Spleen (tissue), 11 donors: ENCODE measurements around the gene LRMDA. TPM values are rescaled to one million over a fixed set of nuclear protein-coding genes. Genes with fewer than 3 reads are reported as not detected.

ENCODE experiments used
- DNase-seq: peaks from one replicate; pipeline ENCODE4 v3.0.0-alpha.2; 2020
- H3K27ac ChIP-seq, 8 donors: fragments of 200-600 bp; sonication (generic) in 7 of 8; 1 replicate in 4 of 8; 2 replicates in 4 of 8; pipeline versions ENCODE4 v1.5.0 to v1.8.0; 2016 to 2021; ENCODE audit warnings: inconsistent platforms in 4 of 8, mild to moderate bottlenecking in 4 of 8, moderate library complexity in 1 of 8
- H3K27me3 ChIP-seq, 7 donors: fragments of 200-600 bp; sonication (generic) in 6 of 7; replicated peaks in 1 of 7; 1 replicate in 4 of 7; 2 replicates in 3 of 7; pipeline versions ENCODE4 v1.5.0 to v1.8.0; 2016 to 2021; ENCODE audit warnings: inconsistent platforms in 3 of 7, mild to moderate bottlenecking in 1 of 7
- H3K36me3 ChIP-seq, 6 donors: fragments of 200-600 bp; sonication (generic) in 5 of 6; 1 replicate in 4 of 6; 2 replicates in 2 of 6; pipeline versions ENCODE4 v1.5.0 to v1.8.0; 2016 to 2021; ENCODE audit warnings: inconsistent platforms in 2 of 6
- H3K4me1 ChIP-seq, 6 donors: fragments of 200-600 bp; sonication (generic) in 5 of 6; 1 replicate in 3 of 6; 2 replicates in 3 of 6; pipeline versions ENCODE4 v1.5.0 to v1.8.0; 2016 to 2021; ENCODE audit warnings: inconsistent platforms in 3 of 6
- H3K4me3 ChIP-seq, 8 donors: fragments of 200-600 bp; sonication (generic) in 7 of 8; 1 replicate in 4 of 8; 2 replicates in 4 of 8; pipeline versions ENCODE4 v1.5.0 to v1.8.0; 2016 to 2021; ENCODE audit warnings: inconsistent platforms in 4 of 8, mild to moderate bottlenecking in 4 of 8, moderate library complexity in 2 of 8
- H3K9me3 ChIP-seq, 8 donors: fragments of 200-600 bp; sonication (generic) in 7 of 8; 1 replicate in 4 of 8; 2 replicates in 4 of 8; pipeline versions ENCODE4 v1.5.0 to v1.8.0; 2016 to 2021; ENCODE audit warnings: inconsistent platforms in 4 of 8
- CTCF ChIP-seq, 11 experiments: fragments of 200-600 bp in 7 of 11; fragments of 450-650 bp in 4 of 11; sonication (generic) in 4 of 11; IDR thresholded peaks in 8 of 11; conservative IDR thresholded peaks in 3 of 11; 1 replicate in 7 of 11; 2 replicates in 4 of 11; pipeline versions ENCODE4 v1.4.0 to v1.8.0; 2016 to 2021; ENCODE audit warnings: antibody characterized with exemption in 11 of 11, inconsistent platforms in 4 of 11, mild to moderate bottlenecking in 1 of 11
- POLR2A ChIP-seq, 3 donors: fragments of 450-650 bp; IDR thresholded peaks; one replicate each; pipeline ENCODE4 v1.5.1; 2017; ENCODE audit warnings: antibody characterized with exemption in 3 of 3, mild to moderate bottlenecking in 1 of 3
- POLR2AphosphoS5 ChIP-seq, 3 donors: sonication (generic); formaldehyde crosslinking; IDR thresholded peaks; one replicate each; pipeline ENCODE4 v1.5.1; 2017; ENCODE audit warnings: antibody characterized with exemption in 3 of 3
- WGBS, 5 donors: extraction: QIAGEN DNeasy Blood & Tissue Kit in 3 of 5; methylation state at CpG; one replicate each; pipeline versions ENCODE4 v1.1.5 to v1.1.7; 2013 to 2018; 5-methylcytosine and 5-hydroxymethylcytosine counted together
- intact Hi-C: fragments of 100-400 bp; cut with DNase I; formaldehyde crosslinking; loops from one replicate; pipeline ENCODE4 v1.15.0; 2023; ENCODE audit warnings: low total_unique reads
- polyA plus RNA-seq, 3 donors: library from polyadenylated mRNA; stranded (reverse); fragments of 200-250 nt; gene quantifications; one replicate each; pipeline ENCODE4 v1.2.1, GENCODE V29; 2013
- total RNA-seq, 7 donors: library from RNA; depleted of rRNA in 3 of 7; stranded (reverse); fragments of >200 nt in 3 of 7; fragmentation: NEBNext Ultra II Directional in 4 of 7; extraction: Animal tissue kit (Norgen Biotek cat#: 25700) in 4 of 7; gene quantifications; one replicate each; pipeline versions ENCODE4 v1.1.0 to v1.2.1, GENCODE V29; 2016 to 2021
- donor health status: healthy with polysubstance abuse.
- donor health status: DM: no; HTN: no; CAD: no; lungs with moderate emphysema.
- donor health status: DM: no; HTN: no; CAD: no.
- donor health status: Bipolar disorder and iron deficiency.
- donor health status: healthy.
- donor health status: DM: no; HTN: no; CAD: no.
- donor health status: DM: yes; HTN: yes; CAD: no.

The LRMDA gene
- total and polyA plus RNA-seq, 10 donors = 7.3 to 46.6 (median 28.2) TPM

- H3K27ac ChIP-seq = no peak overlapping the region
- no peak for TF ChIP-seq CTCF (IDR thresholded peaks at IDR 0.05 in 8 of 11, conservative IDR thresholded peaks at IDR 0.05 in 3 of 11)
- TF ChIP-seq POLR2A (IDR thresholded peaks at IDR 0.05) = no peak
- no peak for TF ChIP-seq POLR2AphosphoS5 (IDR thresholded peaks at IDR 0.05)
- no peaks in the 10 kb centered on the region for H3K4me1 ChIP-seq
- no peaks in the 10 kb centered on the region for H3K36me3 ChIP-seq
- no peak overlapping the region for H3K4me3 ChIP-seq
- H3K9me3 ChIP-seq = peaks cover 0 to 3% (median 0%) of the 10 kb centered on the region in 8 donors
- intact Hi-C loops = no loop called here
- 86 to 94% (median 88%) methylated on average over 4 of the region's 4 CpGs for WGBS, 5 donors
- DNase-seq = no peak
- no peaks in the 10 kb centered on the region for H3K27me3 ChIP-seq
Observed at GRCh38 chr10:76399226-76399625, 967.8 kb downstream of the LRMDA start.

- no peak overlapping the region for H3K27ac ChIP-seq
- no peaks in the 10 kb centered on the region for H3K4me1 ChIP-seq
- no peak overlapping the region for H3K4me3 ChIP-seq
- H3K9me3 ChIP-seq = peaks cover 0 to 13% (median 5%) of the 10 kb centered on the region in 8 donors
- intact Hi-C loops = no loop called here
- no peaks in the 10 kb centered on the region for H3K36me3 ChIP-seq
- TF ChIP-seq POLR2AphosphoS5 (IDR thresholded peaks at IDR 0.05) = no peak
- no peak for TF ChIP-seq POLR2A (IDR thresholded peaks at IDR 0.05)
- no peak for TF ChIP-seq CTCF (IDR thresholded peaks at IDR 0.05 in 8 of 11, conservative IDR thresholded peaks at IDR 0.05 in 3 of 11)
- 85 to 91% (median 88%) methylated on average over 3 of the region's 3 CpGs for WGBS, 5 donors
- H3K27me3 ChIP-seq = no peaks in the 10 kb centered on the region
- no peak for DNase-seq
Observed at GRCh38 chr10:76401006-76401405, 969.6 kb downstream of the LRMDA start.

- no peaks in the 10 kb centered on the region for H3K27me3 ChIP-seq
- H3K36me3 ChIP-seq = no peaks in the 10 kb centered on the region
- no peak overlapping the region for H3K4me3 ChIP-seq
- WGBS, 5 donors = 63 to 76% (median 71%) methylated on average over 4 of the region's 4 CpGs
- TF ChIP-seq POLR2AphosphoS5 (IDR thresholded peaks at IDR 0.05) = no peak
- no peak for TF ChIP-seq POLR2A (IDR thresholded peaks at IDR 0.05)
- no peak for TF ChIP-seq CTCF (IDR thresholded peaks at IDR 0.05 in 8 of 11, conservative IDR thresholded peaks at IDR 0.05 in 3 of 11)
- peaks cover 0 to 13% (median 3%) of the 10 kb centered on the region in 8 donors for H3K9me3 ChIP-seq
- DNase-seq = no peak
- intact Hi-C loops = no loop called here
- peak overlapping the region in 2 of 8 donors; percentile 27 to 47 for H3K27ac ChIP-seq
- H3K4me1 ChIP-seq = no peaks in the 10 kb centered on the region
Observed at GRCh38 chr10:76403912-76404311, 972.5 kb downstream of the LRMDA start.

- Histone ChIP-seq H3K27me3 (no peaks in the 10 kb centered on the region), H3K27ac (peak overlapping the region in 2 of 8 donors; percentile 27 to 47), H3K9me3 (peaks cover 0 to 13% (median 3%) of the 10 kb centered on the region in 8 donors), H3K36me3 (no peaks in the 10 kb centered on the region), H3K4me3 (no peak overlapping the region), H3K4me1 (no peaks in the 10 kb centered on the region)
- no peak for DNase-seq
- TF ChIP-seq POLR2A (IDR thresholded peaks at IDR 0.05) = no peak
- no peak for TF ChIP-seq CTCF (IDR thresholded peaks at IDR 0.05 in 8 of 11, conservative IDR thresholded peaks at IDR 0.05 in 3 of 11)
- no peak for TF ChIP-seq POLR2AphosphoS5 (IDR thresholded peaks at IDR 0.05)
- WGBS, 5 donors = 70 to 85% (median 80%) methylated on average over 4 of the region's 4 CpGs
- intact Hi-C loops = no loop called here
Observed at GRCh38 chr10:76404531-76404930, 973.1 kb downstream of the LRMDA start.
